H1 (cell line): ENCODE measurements around the gene CDC5L. TPM values are rescaled to one million over a fixed set of nuclear protein-coding genes. Genes with fewer than 3 reads are reported as not detected.

Experiments
- BCL11A ChIP-seq, 2 experiments: IDR thresholded peaks; one replicate each; pipeline ENCODE4 v1.6.1; 2011; ENCODE audit warnings: low read depth in 2 of 2, low read length in 2 of 2, mild to moderate bottlenecking in 2 of 2
- EGR1 ChIP-seq: IDR thresholded peaks from 2 replicates; pipeline ENCODE4 v1.6.1; 2011; ENCODE audit warnings: low read depth, low read length, borderline replicate concordance
- EP300 ChIP-seq, 2 experiments: IDR thresholded peaks; 1 replicate in 1 of 2; 2 replicates in 1 of 2; pipeline ENCODE4 v1.6.1; 2011 to 2012; ENCODE audit warnings: low read depth in 2 of 2, low read length in 2 of 2, mild to moderate bottlenecking in 2 of 2, borderline replicate concordance in 1 of 2, inconsistent platforms in 1 of 2, moderate library complexity in 1 of 2
- EZH2 ChIP-seq: fragments of 200-600 bp; sonication (generic); IDR thresholded peaks from 2 replicates; pipeline ENCODE4 v1.7.1; 2012; ENCODE audit warnings: low read depth, mild to moderate bottlenecking, moderate library complexity, low read length, inconsistent platforms; ENCODE audit not compliant: severe bottlenecking
- HDAC2 ChIP-seq, 2 experiments: fragments of 300-600 bp in 1 of 2; sonication (generic) in 1 of 2; IDR thresholded peaks; 2 replicates each; pipeline ENCODE4 v1.6.1; 2011 to 2012; ENCODE audit warnings: low read depth in 2 of 2, low read length in 2 of 2, mild to moderate bottlenecking in 2 of 2, moderate library complexity in 2 of 2, borderline replicate concordance in 1 of 2, inconsistent platforms in 1 of 2
- MAFK ChIP-seq: IDR thresholded peaks from 2 replicates; pipeline ENCODE4 v1.6.1; 2012; ENCODE audit warnings: low read depth, mild to moderate bottlenecking, improper control_type of control experiment, low read length
- SIX5 ChIP-seq: IDR thresholded peaks from 2 replicates; pipeline ENCODE4 v1.6.1; 2011; ENCODE audit warnings: mild to moderate bottlenecking, low read depth, low read length
- SP1 ChIP-seq: IDR thresholded peaks from 2 replicates; pipeline ENCODE4 v1.6.1; 2011; ENCODE audit warnings: low read depth, low read length
- polyA plus RNA-seq, 7 experiments: library from polyadenylated mRNA; depleted of rRNA in 3 of 7; stranded (reverse) in 5 of 7; unstranded in 2 of 7; fragments of >200 nt in 5 of 7; fragments of 200-250 nt in 2 of 7; gene quantifications; 1 replicate in 5 of 7; 2 replicates in 1 of 7; 4 replicates in 1 of 7; pipeline versions ENCODE4 v1.2.1 to v1.2.3, GENCODE V29; 2011 to 2013; ENCODE audit warnings: missing spikeins in 2 of 7, mixed read lengths in 2 of 7
- total RNA-seq: library from RNA; stranded (reverse); fragmentation: NEBNext Ultra II Directional; extraction: Animal tissue kit (Norgen Biotek cat#: 25700); gene quantifications from 2 replicates; pipeline ENCODE4 v1.2.1, GENCODE V29; 2021
- TF ChIP-seq, protein P1 (sequence below): fragments of 300-600 bp; sonication (generic); IDR thresholded peaks from 2 replicates; pipeline ENCODE4 v1.7.1; 2012; ENCODE audit warnings: low read length, moderate library complexity, mild to moderate bottlenecking, inconsistent platforms; ENCODE audit not compliant: insufficient replicate concordance

Gene CDC5L
- total and polyA plus RNA-seq, 2 of the 8 experiments (the other 6 are each of a cell fraction or from before 2014, with no cell fraction given), result 8.4 to 32.8 TPM

GRCh38 chr6:44430326-44430725 lies 42.8 kb downstream of the CDC5L start (continued):
- TF ChIP-seq, protein P1, sequence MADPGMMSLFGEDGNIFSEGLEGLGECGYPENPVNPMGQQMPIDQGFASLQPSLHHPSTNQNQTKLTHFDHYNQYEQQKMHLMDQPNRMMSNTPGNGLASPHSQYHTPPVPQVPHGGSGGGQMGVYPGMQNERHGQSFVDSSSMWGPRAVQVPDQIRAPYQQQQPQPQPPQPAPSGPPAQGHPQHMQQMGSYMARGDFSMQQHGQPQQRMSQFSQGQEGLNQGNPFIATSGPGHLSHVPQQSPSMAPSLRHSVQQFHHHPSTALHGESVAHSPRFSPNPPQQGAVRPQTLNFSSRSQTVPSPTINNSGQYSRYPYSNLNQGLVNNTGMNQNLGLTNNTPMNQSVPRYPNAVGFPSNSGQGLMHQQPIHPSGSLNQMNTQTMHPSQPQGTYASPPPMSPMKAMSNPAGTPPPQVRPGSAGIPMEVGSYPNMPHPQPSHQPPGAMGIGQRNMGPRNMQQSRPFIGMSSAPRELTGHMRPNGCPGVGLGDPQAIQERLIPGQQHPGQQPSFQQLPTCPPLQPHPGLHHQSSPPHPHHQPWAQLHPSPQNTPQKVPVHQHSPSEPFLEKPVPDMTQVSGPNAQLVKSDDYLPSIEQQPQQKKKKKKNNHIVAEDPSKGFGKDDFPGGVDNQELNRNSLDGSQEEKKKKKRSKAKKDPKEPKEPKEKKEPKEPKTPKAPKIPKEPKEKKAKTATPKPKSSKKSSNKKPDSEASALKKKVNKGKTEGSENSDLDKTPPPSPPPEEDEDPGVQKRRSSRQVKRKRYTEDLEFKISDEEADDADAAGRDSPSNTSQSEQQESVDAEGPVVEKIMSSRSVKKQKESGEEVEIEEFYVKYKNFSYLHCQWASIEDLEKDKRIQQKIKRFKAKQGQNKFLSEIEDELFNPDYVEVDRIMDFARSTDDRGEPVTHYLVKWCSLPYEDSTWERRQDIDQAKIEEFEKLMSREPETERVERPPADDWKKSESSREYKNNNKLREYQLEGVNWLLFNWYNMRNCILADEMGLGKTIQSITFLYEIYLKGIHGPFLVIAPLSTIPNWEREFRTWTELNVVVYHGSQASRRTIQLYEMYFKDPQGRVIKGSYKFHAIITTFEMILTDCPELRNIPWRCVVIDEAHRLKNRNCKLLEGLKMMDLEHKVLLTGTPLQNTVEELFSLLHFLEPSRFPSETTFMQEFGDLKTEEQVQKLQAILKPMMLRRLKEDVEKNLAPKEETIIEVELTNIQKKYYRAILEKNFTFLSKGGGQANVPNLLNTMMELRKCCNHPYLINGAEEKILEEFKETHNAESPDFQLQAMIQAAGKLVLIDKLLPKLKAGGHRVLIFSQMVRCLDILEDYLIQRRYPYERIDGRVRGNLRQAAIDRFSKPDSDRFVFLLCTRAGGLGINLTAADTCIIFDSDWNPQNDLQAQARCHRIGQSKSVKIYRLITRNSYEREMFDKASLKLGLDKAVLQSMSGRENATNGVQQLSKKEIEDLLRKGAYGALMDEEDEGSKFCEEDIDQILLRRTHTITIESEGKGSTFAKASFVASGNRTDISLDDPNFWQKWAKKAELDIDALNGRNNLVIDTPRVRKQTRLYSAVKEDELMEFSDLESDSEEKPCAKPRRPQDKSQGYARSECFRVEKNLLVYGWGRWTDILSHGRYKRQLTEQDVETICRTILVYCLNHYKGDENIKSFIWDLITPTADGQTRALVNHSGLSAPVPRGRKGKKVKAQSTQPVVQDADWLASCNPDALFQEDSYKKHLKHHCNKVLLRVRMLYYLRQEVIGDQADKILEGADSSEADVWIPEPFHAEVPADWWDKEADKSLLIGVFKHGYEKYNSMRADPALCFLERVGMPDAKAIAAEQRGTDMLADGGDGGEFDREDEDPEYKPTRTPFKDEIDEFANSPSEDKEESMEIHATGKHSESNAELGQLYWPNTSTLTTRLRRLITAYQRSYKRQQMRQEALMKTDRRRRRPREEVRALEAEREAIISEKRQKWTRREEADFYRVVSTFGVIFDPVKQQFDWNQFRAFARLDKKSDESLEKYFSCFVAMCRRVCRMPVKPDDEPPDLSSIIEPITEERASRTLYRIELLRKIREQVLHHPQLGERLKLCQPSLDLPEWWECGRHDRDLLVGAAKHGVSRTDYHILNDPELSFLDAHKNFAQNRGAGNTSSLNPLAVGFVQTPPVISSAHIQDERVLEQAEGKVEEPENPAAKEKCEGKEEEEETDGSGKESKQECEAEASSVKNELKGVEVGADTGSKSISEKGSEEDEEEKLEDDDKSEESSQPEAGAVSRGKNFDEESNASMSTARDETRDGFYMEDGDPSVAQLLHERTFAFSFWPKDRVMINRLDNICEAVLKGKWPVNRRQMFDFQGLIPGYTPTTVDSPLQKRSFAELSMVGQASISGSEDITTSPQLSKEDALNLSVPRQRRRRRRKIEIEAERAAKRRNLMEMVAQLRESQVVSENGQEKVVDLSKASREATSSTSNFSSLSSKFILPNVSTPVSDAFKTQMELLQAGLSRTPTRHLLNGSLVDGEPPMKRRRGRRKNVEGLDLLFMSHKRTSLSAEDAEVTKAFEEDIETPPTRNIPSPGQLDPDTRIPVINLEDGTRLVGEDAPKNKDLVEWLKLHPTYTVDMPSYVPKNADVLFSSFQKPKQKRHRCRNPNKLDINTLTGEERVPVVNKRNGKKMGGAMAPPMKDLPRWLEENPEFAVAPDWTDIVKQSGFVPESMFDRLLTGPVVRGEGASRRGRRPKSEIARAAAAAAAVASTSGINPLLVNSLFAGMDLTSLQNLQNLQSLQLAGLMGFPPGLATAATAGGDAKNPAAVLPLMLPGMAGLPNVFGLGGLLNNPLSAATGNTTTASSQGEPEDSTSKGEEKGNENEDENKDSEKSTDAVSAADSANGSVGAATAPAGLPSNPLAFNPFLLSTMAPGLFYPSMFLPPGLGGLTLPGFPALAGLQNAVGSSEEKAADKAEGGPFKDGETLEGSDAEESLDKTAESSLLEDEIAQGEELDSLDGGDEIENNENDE, result no peak
- TF ChIP-seq EP300 (IDR thresholded peaks at IDR 0.05; ENCODE audit: borderline replicate concordance in 1 of 2, low read depth in 2 of 2, low read length in 2 of 2), result no peak
- no peak for TF ChIP-seq SP1
- no peak for TF ChIP-seq SIX5
- no peak for TF ChIP-seq HDAC2 (IDR thresholded peaks at IDR 0.05; ENCODE audit: borderline replicate concordance in 1 of 2, low read depth in 2 of 2, low read length in 2 of 2)
- no peak for TF ChIP-seq MAFK
- TF ChIP-seq EZH2, result no peak
- TF ChIP-seq EGR1, result no peak
- TF ChIP-seq BCL11A (IDR thresholded peaks at IDR 0.05; ENCODE audit: low read depth in 2 of 2, low read length in 2 of 2), result no peak
